Fibroblast of peridontal ligament (primary cell): ENCODE results near the gene APOBR.
A peak's percentile ranks its signal among the peaks of the same experiment; 100 is the strongest.
"Not testable (repeated sequence)": the region's sequence is repeated elsewhere in the genome, so short reads cannot be mapped to it uniquely, and the experiment has no call there.

ENCODE experiments used
- DNase-seq: peaks from one replicate; pipeline ENCODE4 v3.0.0-alpha.2; 2010; ENCODE audit errors: extremely low read depth

APOBR gene

DNA sequence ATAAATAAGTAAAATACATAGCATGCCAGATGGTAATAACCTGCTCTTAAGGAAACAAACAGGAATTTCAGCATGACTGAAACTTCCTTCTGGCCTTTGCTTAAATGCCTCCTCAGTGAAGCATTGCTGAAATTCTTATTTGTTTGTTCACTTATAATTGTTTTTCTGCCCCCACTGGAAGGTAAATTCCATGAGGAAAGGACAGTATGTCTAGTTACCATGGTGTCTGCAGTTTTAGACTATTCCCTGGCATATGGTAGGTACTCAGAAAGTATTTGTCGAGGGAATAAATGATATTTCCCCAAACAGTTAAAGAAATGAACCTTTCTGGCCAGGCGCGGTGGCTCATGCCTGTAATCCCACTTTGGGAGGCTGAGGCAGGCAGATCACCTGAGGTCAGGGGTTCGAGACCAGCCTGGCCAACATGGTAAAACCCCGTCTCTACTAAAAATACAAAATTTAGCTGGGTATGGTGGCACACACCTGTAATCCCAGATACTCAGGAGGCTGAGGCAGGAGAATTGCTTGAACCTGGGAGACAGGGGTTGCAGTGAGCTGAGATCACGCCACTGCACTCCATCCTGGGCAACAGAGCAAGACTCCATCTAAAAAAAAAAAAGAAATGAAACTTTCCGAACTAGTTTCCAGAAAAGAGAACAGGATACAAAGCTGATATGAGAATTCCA, 32.8 kb downstream of the APOBR start:
- DNase-seq, result not testable (repeated sequence)

GRCh38 chr16:28527985-28528384, 33.5 kb downstream of the APOBR start:
- no peak for DNase-seq

GRCh38 chr16:28528463-28528867, 34.0 kb downstream of the APOBR start:
- no peak for DNase-seq

GRCh38 chr16:28529124-28529523, 34.7 kb downstream of the APOBR start:
- no peak for DNase-seq

- DNase-seq, result no peak
These were observed 37.6 kb downstream of the APOBR start for GRCh38 chr16:28531777-28532744.

DNA sequence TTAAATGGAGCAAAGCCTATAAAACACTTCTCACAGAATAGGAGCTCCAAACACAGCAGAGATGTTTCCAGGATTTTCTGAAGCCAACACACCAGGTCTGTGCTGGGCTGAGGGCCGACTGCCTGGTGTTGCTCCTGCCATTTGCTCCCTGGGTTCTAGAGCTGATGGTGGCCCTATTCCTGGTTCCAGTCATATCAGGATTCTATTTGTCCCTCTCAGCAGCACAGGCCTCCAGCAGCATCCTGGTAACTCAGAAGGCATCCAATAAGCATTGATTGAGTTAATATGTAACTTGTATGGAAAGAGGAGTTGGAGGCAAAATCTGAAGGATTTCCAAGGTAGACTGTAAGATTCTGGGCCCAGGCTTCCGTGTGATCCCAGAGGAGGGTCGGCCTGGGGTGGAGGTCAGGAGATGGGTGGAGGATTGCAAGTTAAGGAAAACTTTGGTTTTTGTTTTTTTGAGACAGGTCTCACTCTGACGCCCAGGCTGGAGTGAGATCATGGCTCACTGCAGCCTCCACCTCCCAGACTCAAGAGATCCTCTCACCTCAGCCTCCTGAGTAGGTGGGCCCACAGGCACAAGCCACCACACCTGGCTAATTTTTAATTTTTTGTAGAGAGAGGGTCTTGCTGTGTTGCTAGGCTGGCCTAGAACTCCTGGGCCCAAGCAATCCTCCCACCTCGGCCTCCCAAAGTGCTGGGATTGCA, 38.7 kb downstream of the APOBR start:
- DNase-seq, result no peak

- peak; percentile 57 for DNase-seq
These were observed 40.3 kb downstream of the APOBR start for GRCh38 chr16:28534542-28535373.

DNA sequence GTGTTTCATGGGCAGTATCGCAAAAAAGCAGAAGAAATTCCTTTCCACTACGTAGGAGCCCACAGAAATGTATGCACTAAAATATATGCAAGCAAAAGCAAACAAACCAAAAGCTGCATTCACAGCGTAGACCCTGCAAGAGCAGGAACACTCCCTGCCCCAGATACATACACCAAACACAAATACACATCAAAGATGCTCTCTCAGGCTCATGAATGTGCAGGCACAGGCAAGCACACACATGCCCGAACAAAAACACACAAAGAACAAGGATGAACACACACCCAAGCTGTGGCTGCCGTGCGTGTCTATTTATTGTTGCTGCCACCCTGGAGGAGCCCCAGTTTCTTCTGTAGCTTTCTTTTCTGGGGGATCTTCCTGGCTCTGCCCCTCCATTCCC, 42.6 kb downstream of the APOBR start:
- no peak for DNase-seq

GRCh38 chr16:28537964-28538732, 43.7 kb downstream of the APOBR start:
- no peak for DNase-seq

- DNase-seq, result peak; percentile 99
These were observed 44.5 kb downstream of the APOBR start, which contains the start of gene NUPR1 for GRCh38 chr16:28538733-28539596. Gene NUPR1, minus strand, starts transcription at chr16:28538974. Its CDS starts 67 bp downstream, at chr16:28538907.

- no peak for DNase-seq
These were observed 45.9 kb downstream of the APOBR start for GRCh38 chr16:28540346-28540745.

DNA sequence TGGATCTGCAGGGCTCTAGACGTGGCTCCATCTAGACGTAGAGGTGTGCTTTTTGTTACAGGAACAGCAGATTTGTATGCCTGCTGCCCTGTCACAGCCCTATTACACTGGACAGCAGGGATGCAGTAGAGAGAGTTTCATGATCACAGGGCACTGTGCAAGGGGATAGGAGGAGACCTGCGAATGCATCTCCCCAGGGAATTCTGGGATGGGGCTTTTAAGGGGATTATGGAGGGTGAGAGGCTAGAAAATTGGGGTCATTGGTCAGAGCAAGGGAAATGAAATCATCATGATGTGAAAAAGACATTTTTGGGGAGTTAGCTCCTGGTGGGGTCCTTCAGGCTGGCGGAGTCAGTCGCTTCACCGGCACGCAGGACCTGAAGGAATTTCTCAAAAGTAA, 48.2 kb downstream of the APOBR start:
- no peak for DNase-seq

GRCh38 chr16:28543072-28543471, 48.6 kb downstream of the APOBR start:
- DNase-seq, result no peak

GRCh38 chr16:28544998-28545397, 50.6 kb downstream of the APOBR start:
- DNase-seq, result no peak

DNA sequence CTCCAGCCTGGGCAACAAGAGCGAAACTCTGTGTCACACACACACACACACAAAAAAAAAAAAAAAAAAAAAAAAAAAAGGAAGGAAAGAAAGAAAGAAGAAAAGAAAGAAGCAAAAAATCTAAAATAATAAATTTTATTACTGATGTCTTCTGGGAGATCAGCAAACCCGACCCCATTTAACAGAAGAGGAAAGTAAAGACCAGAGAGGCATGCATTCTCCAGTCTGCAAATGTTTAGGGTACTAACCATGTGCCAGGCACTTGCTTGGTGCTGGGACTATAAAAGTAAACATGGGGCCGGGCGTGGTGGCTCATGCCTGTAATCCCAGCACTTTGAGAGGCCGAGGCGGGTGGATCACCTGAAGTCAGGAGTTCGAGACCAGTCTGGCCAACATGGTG, 51.5 kb downstream of the APOBR start:
- not testable (repeated sequence) for DNase-seq

DNA sequence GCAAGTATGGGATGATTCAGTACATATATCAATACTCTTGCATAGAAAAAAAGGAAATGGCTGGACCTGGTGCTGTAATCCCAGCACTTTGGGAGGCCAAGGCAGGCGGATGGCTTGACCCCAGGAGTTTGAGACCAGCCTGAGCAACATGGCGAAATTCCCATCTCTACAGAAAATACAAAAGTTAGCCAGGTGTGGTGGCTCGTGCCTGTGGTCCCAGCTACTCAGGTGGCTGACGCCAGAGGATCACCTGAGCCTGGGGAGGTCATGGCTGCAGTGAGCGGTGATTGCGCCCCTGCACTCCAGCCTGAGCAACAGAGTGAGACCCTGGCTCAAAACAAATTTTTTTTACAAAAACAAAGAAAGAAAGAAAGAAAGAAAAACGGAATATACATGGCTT, 52.2 kb downstream of the APOBR start:
- DNase-seq, result no peak

DNA sequence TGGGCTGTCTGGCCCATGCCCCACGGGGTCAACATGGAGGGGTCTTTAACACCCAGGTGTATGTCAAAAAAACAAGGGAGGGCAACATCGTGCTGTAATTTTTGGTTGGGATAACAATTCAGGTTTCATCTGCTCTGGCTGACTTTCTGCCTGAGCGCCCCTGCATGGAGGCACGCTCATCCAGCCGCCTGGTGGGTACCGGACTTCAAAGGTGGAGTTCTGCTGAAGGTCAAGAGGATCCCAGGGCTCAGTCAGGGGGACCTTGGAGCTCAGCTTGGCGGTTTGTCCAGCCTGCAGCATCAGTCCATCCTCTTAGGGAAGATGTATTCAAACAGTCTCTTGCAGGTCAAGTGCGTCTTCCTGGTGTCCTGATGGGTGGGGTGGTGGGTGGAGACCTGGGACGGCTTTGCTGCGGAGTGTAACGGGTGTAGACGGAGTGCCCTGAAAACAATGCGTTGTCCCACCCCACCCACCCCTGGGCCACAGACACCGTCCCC, 53.9 kb downstream of the APOBR start:
- DNase-seq, result no peak
